GM12875 (cell line): ENCODE data around the gene MRPL3.

ENCODE experiments used
- H3K4me3 ChIP-seq: one replicate; pipeline ENCODE4 v1.5.1; 2011; ENCODE audit warnings: low read depth, low read length, control low read depth
- TF ChIP-seq, protein P1 (sequence below): IDR thresholded peaks from 2 replicates; pipeline ENCODE4 v1.5.1; 2011; ENCODE audit warnings: low read depth, mild to moderate bottlenecking, control low read depth, inconsistent platforms, low read length, moderate library complexity, borderline replicate concordance; ENCODE audit not compliant: insufficient read depth

The MRPL3 gene

GRCh38 chr3:131453533-131453932 is 49.2 kb downstream of the MRPL3 start:
- no peak overlapping the region for H3K4me3 ChIP-seq

DNA sequence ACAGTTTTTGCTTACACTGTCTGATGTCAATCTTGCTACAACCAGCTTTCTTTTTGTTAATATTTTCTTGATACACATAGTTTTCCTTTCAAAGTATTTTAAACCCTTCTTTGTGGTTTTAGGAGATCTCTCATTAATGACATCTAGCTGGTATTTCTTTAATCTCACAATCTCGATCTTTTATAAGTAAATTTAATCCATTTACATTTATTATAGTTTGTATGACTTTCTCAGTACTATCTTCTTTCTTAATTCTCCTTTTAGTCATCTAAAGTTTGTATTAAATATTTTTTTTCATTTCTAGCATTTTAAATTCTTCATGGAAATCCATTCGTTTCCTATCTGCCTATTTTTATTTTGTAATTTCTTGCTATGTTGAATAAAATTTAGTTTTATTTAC is 55.4 kb downstream of the MRPL3 start:
- H3K4me3 ChIP-seq, result no peak overlapping the region
- TF ChIP-seq, protein P1, sequence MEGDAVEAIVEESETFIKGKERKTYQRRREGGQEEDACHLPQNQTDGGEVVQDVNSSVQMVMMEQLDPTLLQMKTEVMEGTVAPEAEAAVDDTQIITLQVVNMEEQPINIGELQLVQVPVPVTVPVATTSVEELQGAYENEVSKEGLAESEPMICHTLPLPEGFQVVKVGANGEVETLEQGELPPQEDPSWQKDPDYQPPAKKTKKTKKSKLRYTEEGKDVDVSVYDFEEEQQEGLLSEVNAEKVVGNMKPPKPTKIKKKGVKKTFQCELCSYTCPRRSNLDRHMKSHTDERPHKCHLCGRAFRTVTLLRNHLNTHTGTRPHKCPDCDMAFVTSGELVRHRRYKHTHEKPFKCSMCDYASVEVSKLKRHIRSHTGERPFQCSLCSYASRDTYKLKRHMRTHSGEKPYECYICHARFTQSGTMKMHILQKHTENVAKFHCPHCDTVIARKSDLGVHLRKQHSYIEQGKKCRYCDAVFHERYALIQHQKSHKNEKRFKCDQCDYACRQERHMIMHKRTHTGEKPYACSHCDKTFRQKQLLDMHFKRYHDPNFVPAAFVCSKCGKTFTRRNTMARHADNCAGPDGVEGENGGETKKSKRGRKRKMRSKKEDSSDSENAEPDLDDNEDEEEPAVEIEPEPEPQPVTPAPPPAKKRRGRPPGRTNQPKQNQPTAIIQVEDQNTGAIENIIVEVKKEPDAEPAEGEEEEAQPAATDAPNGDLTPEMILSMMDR, result no peak

More at GRCh38 chr3:131453533-131453932, 49.2 kb downstream of the MRPL3 start:
- TF ChIP-seq, protein P1, result no peak

DNA sequence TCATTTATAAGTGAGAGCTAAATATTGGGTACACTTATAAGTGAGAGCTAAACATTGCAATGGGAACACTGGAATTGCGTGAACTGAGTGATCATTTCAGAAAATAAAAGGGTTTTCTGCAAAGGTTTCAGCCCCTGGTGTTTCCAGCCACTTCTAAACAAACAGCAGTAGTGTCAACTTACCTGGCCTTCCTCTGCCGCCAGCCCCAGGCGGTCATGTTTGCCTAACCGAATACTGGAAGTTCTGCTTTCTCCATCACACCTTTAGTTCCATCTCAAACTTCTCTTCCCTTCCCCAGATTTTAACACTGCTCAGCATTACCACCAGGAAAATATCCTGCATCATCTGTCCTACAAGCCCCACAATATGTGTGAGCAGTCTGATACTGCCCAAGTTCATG is 58.6 kb downstream of the MRPL3 start:
- no peak overlapping the region for H3K4me3 ChIP-seq
- TF ChIP-seq, protein P1, result no peak

DNA sequence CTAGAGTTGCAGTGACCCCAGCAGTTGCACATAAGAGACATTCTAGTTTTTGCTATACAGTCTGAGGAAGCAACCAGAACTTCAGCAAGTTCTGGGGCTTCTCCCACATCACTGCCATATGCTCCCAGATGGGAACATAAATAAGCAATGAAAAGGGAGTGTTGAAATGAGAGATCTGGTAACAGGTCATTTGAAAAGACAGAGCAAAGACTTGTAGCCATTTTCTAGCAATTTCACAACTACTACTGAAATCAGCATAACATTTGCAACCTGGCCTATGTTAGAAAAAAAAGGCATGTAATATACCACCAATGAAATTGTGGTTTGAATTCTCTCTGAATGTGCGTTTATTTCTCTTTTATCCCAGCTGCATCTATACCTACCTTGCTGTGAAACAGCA is 63.7 kb downstream of the MRPL3 start:
- TF ChIP-seq, protein P1, result no peak
- H3K4me3 ChIP-seq, result no peak overlapping the region

GRCh38 chr3:131435000-131435399 is 67.8 kb downstream of the MRPL3 start:
- H3K4me3 ChIP-seq, result no peak overlapping the region
- TF ChIP-seq, protein P1, result no peak

GRCh38 chr3:131432441-131432840 is 70.3 kb downstream of the MRPL3 start:
- TF ChIP-seq, protein P1, result no peak
- no peak overlapping the region for H3K4me3 ChIP-seq

GRCh38 chr3:131431754-131432153 is 71.0 kb downstream of the MRPL3 start:
- no peak overlapping the region for H3K4me3 ChIP-seq
- TF ChIP-seq, protein P1, result no peak
